Stimulated activated CD4-positive, alpha-beta T cell treated with anti-CD3 and anti-CD28 coated beads, Interleukin-15, amount 100 ng/mL, for 48 hours (primary cell): ENCODE measurements around the gene AFF3.
"Not testable (repeated sequence)": the region's sequence is repeated elsewhere in the genome, so short reads cannot be mapped to it uniquely, and the experiment has no call there.

Experiments used
- DNase-seq, 2 donors: peaks; one replicate each; pipeline ENCODE4 v3.0.0-alpha.2; 2020; ENCODE audit warnings: low read depth in 2 of 2

AFF3 gene

GRCh38 chr2:99787769-99788382, 354.5 kb downstream of the AFF3 start:
- no peak for DNase-seq

GRCh38 chr2:99786636-99787390, 355.6 kb downstream of the AFF3 start:
- no peak for DNase-seq

GRCh38 chr2:99784946-99785345, 357.4 kb downstream of the AFF3 start:
- no peak for DNase-seq

GRCh38 chr2:99784282-99784681, 358.1 kb downstream of the AFF3 start:
- DNase-seq: no peak

- DNase-seq: no peak
These were observed 362.1 kb downstream of the AFF3 start for GRCh38 chr2:99780276-99780675.

- DNase-seq: no peak
These were observed 363.1 kb downstream of the AFF3 start for GRCh38 chr2:99779276-99779675.

- no peak for DNase-seq
These were observed 364.6 kb downstream of the AFF3 start for GRCh38 chr2:99777656-99778290.

GRCh38 chr2:99776906-99777646, 365.3 kb downstream of the AFF3 start:
- DNase-seq: no peak

GRCh38 chr2:99776206-99776905, 366.0 kb downstream of the AFF3 start:
- DNase-seq: no peak

- DNase-seq: no peak
These were observed 366.8 kb downstream of the AFF3 start for GRCh38 chr2:99775585-99775984.

- not testable (repeated sequence) for DNase-seq
These were observed 368.7 kb downstream of the AFF3 start for GRCh38 chr2:99773642-99774041.

- DNase-seq: no peak
These were observed 369.6 kb downstream of the AFF3 start for GRCh38 chr2:99772591-99773331.

GRCh38 chr2:99771681-99772333, 370.6 kb downstream of the AFF3 start:
- DNase-seq: no peak

GRCh38 chr2:99770876-99771275, 371.5 kb downstream of the AFF3 start:
- no peak for DNase-seq

- no peak for DNase-seq
These were observed 376.6 kb downstream of the AFF3 start for GRCh38 chr2:99765731-99766318.

GRCh38 chr2:99763764-99764163, 378.6 kb downstream of the AFF3 start:
- no peak for DNase-seq

- DNase-seq: no peak
These were observed 379.7 kb downstream of the AFF3 start for GRCh38 chr2:99762714-99763113.

- DNase-seq: no peak
These were observed 384.7 kb downstream of the AFF3 start for GRCh38 chr2:99757611-99758114.

- no peak for DNase-seq
These were observed 386.3 kb downstream of the AFF3 start for GRCh38 chr2:99756059-99756458.

GRCh38 chr2:99754210-99754609, 388.2 kb downstream of the AFF3 start:
- no peak for DNase-seq
